ENCODE data around the gene FAM193B. TPM values are rescaled to one million over a fixed set of nuclear protein-coding genes. Genes with fewer than 3 reads are reported as not detected.

Gene FAM193B
- polyA plus RNA-seq, 1 of the 3 experiments (the other 2 are of a cell fraction): 48.1 TPM

DNA sequence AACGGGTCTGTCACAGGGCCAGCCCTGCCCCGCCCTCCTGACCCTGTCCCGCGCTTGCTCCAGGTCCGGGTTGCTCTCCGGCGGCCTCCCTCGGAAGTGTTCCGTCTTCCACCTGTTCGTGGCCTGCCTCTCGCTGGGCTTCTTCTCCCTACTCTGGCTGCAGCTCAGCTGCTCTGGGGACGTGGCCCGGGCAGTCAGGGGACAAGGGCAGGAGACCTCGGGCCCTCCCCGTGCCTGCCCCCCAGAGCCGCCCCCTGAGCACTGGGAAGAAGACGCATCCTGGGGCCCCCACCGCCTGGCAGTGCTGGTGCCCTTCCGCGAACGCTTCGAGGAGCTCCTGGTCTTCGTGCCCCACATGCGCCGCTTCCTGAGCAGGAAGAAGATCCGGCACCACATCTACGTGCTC lies 49.8 kb upstream of the FAM193B start:
- Histone ChIP-seq H3K79me2 (ENCODE audit: insufficient read depth) (peaks cover 19% of the 10 kb centered on the region), H2AFZ (ENCODE audit: low read depth) (no peak overlapping the region), H3F3A (replicated peaks; ENCODE audit: insufficient read depth) (no peaks in the 10 kb centered on the region), H3K9me2 (no peaks in the 10 kb centered on the region), H3K4me1 (ENCODE audit: control insufficient read depth in 1 of 2, insufficient read depth in 2 of 2, low read depth in 1 of 2, low read length in 1 of 2) (peaks cover 3 to 28% of the 10 kb centered on the region in 2 experiments; a peak in 1 of 4 replicates), H3K9ac (no peak overlapping the region), H3K4me3 (ENCODE audit: low read depth in 2 of 2, low read length in 1 of 2) (no peak overlapping the region), H3K27me3 (ENCODE audit: insufficient read depth) (no peaks in the 10 kb centered on the region), H3K36me3 (replicated peaks in 1 of 2; ENCODE audit: control insufficient read depth in 1 of 2, insufficient read depth in 2 of 2, low read length in 1 of 2) (peaks cover 0 to 11% of the 10 kb centered on the region in 2 experiments), H3K27ac (ENCODE audit: low read depth in 2 of 2, low read length in 1 of 2) (no peak overlapping the region), H4K20me1 (ENCODE audit: insufficient read depth) (no peaks in the 10 kb centered on the region), H3K9me3 (no peaks in the 10 kb centered on the region), H3K4me2 (no peak overlapping the region)
- DNase-seq: no peak
- ChIA-PET CTCF (interaction anchor here (1.5 kb wide), 1 partner anchor 9 kb away, joined by 4 read pairs; no protein-coding TSS in a partner anchor), POLR2A (no interaction called here)
- WGBS (ENCODE audit: low lambda C conversion rate): 96% methylated on average over 25 of the region's 27 CpGs
- TF ChIP-seq PBX3 (IDR thresholded peaks at IDR 0.05) (no peak), EZH2phosphoT487 (IDR thresholded peaks at IDR 0.05; ENCODE audit: borderline replicate concordance, low read depth) (no peak), FOSL2 (IDR thresholded peaks at IDR 0.05; ENCODE audit: borderline replicate concordance, low read depth) (no peak)

- H3K27ac ChIP-seq (ENCODE audit: low read depth in 2 of 2, low read length in 1 of 2): no peak overlapping the region
- peaks cover 0 to 7% of the 10 kb centered on the region in 2 experiments for H3K36me3 ChIP-seq (replicated peaks in 1 of 2; ENCODE audit: control insufficient read depth in 1 of 2, insufficient read depth in 2 of 2, low read length in 1 of 2)
- peaks cover 19% of the 10 kb centered on the region for H3K79me2 ChIP-seq (ENCODE audit: insufficient read depth)
- no peak overlapping the region for H2AFZ ChIP-seq (ENCODE audit: low read depth)
- H3K4me2 ChIP-seq: no peak overlapping the region
- POLR2A ChIA-PET: no interaction called here
- no peaks in the 10 kb centered on the region for H3K9me2 ChIP-seq
- CTCF ChIA-PET: interaction anchor here (1.5 kb wide), 1 partner anchor 10 kb away, joined by 4 read pairs; no protein-coding TSS in a partner anchor
- peaks cover 1% of the 10 kb centered on the region for H3F3A ChIP-seq (replicated peaks; ENCODE audit: insufficient read depth)
- H3K4me1 ChIP-seq (ENCODE audit: control insufficient read depth in 1 of 2, insufficient read depth in 2 of 2, low read depth in 1 of 2, low read length in 1 of 2): peaks cover 3 to 28% of the 10 kb centered on the region in 2 experiments; a peak in 1 of 4 replicates
- no peak overlapping the region for H3K9ac ChIP-seq
- DNase-seq: no peak
- WGBS (ENCODE audit: low lambda C conversion rate): 85% methylated on average over 8 of the region's 8 CpGs
- H4K20me1 ChIP-seq (ENCODE audit: insufficient read depth): no peaks in the 10 kb centered on the region
- TF ChIP-seq TEAD4 (IDR thresholded peaks at IDR 0.05; ENCODE audit: borderline replicate concordance, insufficient read depth): no peak
- TF ChIP-seq SIN3A (IDR thresholded peaks at IDR 0.05; ENCODE audit: borderline replicate concordance, low read depth, low read length): no peak
- no peaks in the 10 kb centered on the region for H3K27me3 ChIP-seq (ENCODE audit: insufficient read depth)
- H3K4me3 ChIP-seq (ENCODE audit: low read depth in 2 of 2, low read length in 1 of 2): no peak overlapping the region
- no peaks in the 10 kb centered on the region for H3K9me3 ChIP-seq
Observed at GRCh38 chr5:177603631-177604030, 49.3 kb upstream of the FAM193B start.

DNA sequence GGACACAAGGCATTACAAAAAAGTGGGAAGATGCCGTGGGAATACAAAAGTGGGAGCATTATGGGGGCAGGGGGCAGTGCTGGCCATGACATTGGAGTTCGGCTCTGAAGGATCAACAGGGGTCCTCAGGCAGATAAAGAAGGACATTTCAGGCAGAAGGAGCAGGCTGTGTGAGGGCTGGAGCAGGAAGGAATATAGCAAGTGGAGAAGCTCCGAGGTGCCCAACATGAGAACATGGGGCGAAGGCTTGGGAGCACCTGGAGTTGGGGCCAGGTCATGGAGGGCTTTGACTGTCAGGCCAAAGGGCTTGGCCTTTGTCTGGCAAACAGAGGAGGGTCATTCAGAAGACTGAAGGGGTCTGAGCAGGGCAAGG lies 48.1 kb upstream of the FAM193B start:
- no peaks in the 10 kb centered on the region for H4K20me1 ChIP-seq (ENCODE audit: insufficient read depth)
- peaks cover 3 to 23% of the 10 kb centered on the region in 2 experiments; a peak in 1 of 4 replicates for H3K4me1 ChIP-seq (ENCODE audit: control insufficient read depth in 1 of 2, insufficient read depth in 2 of 2, low read depth in 1 of 2, low read length in 1 of 2)
- no peak for TF ChIP-seq JUND (IDR thresholded peaks at IDR 0.05)
- no peak for TF ChIP-seq YY1 (IDR thresholded peaks at IDR 0.05; ENCODE audit: low read depth)
- no peak for TF ChIP-seq ELF1 (IDR thresholded peaks at IDR 0.05)
- no peak for TF ChIP-seq EP300 (IDR thresholded peaks at IDR 0.05; ENCODE audit: borderline replicate concordance in 1 of 2, low read depth in 1 of 2, low read length in 1 of 2)
- TF ChIP-seq FOSL2 (IDR thresholded peaks at IDR 0.05; ENCODE audit: borderline replicate concordance, low read depth): no peak
- no peak for TF ChIP-seq MXI1 (IDR thresholded peaks at IDR 0.05; ENCODE audit: low read depth, low read length)
- TF ChIP-seq FOXM1 (IDR thresholded peaks at IDR 0.05; ENCODE audit: low read depth): no peak
- TF ChIP-seq NFIC (IDR thresholded peaks at IDR 0.05; ENCODE audit: borderline replicate concordance): no peak
- no peak overlapping the region for H3K4me2 ChIP-seq
- CTCF ChIA-PET: no interaction called here
- H2AFZ ChIP-seq (ENCODE audit: low read depth): no peak overlapping the region
- 92% methylated on average over 4 of the region's 4 CpGs for WGBS (ENCODE audit: low lambda C conversion rate)
- H3K9ac ChIP-seq: no peak overlapping the region
- H3K36me3 ChIP-seq (replicated peaks in 1 of 2; ENCODE audit: control insufficient read depth in 1 of 2, insufficient read depth in 2 of 2, low read length in 1 of 2): peaks cover 0 to 5% of the 10 kb centered on the region in 2 experiments
- no peak overlapping the region for H3K4me3 ChIP-seq (ENCODE audit: low read depth in 2 of 2, low read length in 1 of 2)
- H3K27ac ChIP-seq (ENCODE audit: low read depth in 2 of 2, low read length in 1 of 2): no peak overlapping the region
- H3K9me2 ChIP-seq: no peaks in the 10 kb centered on the region
- H3K79me2 ChIP-seq (ENCODE audit: insufficient read depth): peaks cover 19% of the 10 kb centered on the region
- H3F3A ChIP-seq (replicated peaks; ENCODE audit: insufficient read depth): peaks cover 11% of the 10 kb centered on the region
- POLR2A ChIA-PET: no interaction called here
- no peaks in the 10 kb centered on the region for H3K9me3 ChIP-seq
- no peak for DNase-seq
- no peaks in the 10 kb centered on the region for H3K27me3 ChIP-seq (ENCODE audit: insufficient read depth)
